ENCODE results near the gene ROBO1. TPM values are rescaled to one million over a fixed set of nuclear protein-coding genes. Genes with fewer than 3 reads are reported as not detected.

Gene ROBO1
- total RNA-seq, 1 donor from 2014 or later, result 13.4 TPM

GRCh38 chr3:79390352-79390751 lies 377.4 kb downstream of the ROBO1 start:
- no peak for DNase-seq (ENCODE audit: low spot score in 2 of 2)
- no peaks in the 10 kb centered on the region for H3K36me3 ChIP-seq
- H3K4me3 ChIP-seq, result no peak overlapping the region
- H3K27me3 ChIP-seq, result no peaks in the 10 kb centered on the region
- H3K4me1 ChIP-seq, result no peaks in the 10 kb centered on the region
- H3K27ac ChIP-seq, result no peak overlapping the region
- H3K9me3 ChIP-seq, result no peaks in the 10 kb centered on the region
- TF ChIP-seq CTCF (IDR thresholded peaks at IDR 0.05), result no peak
- intact Hi-C loops (cut with DNase I), result no loop called here

DNA sequence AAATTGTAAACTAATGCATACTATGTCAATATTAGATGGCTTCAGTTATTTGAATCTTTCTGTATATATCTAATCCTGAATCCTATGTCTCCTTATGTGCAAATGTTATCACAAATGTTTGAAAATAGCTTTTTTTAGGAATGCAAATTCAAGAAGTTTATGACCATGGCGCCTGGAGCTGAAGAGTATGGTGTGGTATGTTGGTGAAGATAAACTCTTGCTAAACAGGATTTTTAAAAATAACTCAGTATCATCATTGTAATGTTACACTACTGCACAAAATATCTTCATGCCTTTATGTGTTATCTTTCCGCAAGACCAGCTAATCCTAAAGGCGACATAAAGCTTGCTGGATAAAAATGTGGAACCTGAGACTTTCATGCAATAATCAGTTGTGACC lies 382.6 kb downstream of the ROBO1 start:
- no peak for DNase-seq (ENCODE audit: low spot score in 2 of 2)
- H3K27ac ChIP-seq, result no peak overlapping the region
- H3K4me1 ChIP-seq, result no peaks in the 10 kb centered on the region
- H3K4me3 ChIP-seq, result no peak overlapping the region
- H3K36me3 ChIP-seq, result no peaks in the 10 kb centered on the region
- no peaks in the 10 kb centered on the region for H3K9me3 ChIP-seq
- intact Hi-C loops (cut with DNase I), result no loop called here
- no peak for TF ChIP-seq CTCF (IDR thresholded peaks at IDR 0.05)
- H3K27me3 ChIP-seq, result no peaks in the 10 kb centered on the region

GRCh38 chr3:79383402-79384012 lies 384.3 kb downstream of the ROBO1 start:
- Histone ChIP-seq H3K4me3 (no peak overlapping the region), H3K27me3 (no peaks in the 10 kb centered on the region), H3K9me3 (no peaks in the 10 kb centered on the region), H3K4me1 (no peaks in the 10 kb centered on the region), H3K36me3 (no peaks in the 10 kb centered on the region), H3K27ac (no peak overlapping the region)
- DNase-seq (ENCODE audit: low spot score in 2 of 2), result no peak
- intact Hi-C loops (cut with DNase I), result no loop called here
- TF ChIP-seq CTCF (IDR thresholded peaks at IDR 0.05), result no peak

DNA sequence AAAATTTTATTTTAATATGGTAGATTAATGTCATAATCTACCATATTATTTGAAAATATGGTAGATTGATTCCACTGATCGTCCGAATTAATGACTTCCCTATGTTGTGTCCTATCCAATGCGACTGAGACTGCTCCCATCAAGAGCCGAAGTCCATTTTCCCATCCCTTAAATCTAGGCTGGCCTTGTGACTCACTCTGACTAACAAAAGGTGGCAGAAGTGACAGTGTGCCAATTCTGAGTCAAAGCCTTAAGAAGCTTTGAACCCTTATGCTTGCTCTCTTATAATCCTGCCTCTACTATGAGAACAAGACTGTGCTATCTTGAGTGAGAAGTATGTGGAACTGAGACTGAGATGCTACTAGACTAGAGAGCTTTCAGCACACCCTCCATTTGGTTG lies 387.2 kb downstream of the ROBO1 start:
- H3K27me3 ChIP-seq, result no peaks in the 10 kb centered on the region
- no peak for TF ChIP-seq CTCF (IDR thresholded peaks at IDR 0.05)
- no peak for DNase-seq (ENCODE audit: low spot score in 2 of 2)
- H3K9me3 ChIP-seq, result no peaks in the 10 kb centered on the region
- H3K27ac ChIP-seq, result no peak overlapping the region
- intact Hi-C loops (cut with DNase I), result no loop called here
- H3K4me3 ChIP-seq, result no peak overlapping the region
- no peaks in the 10 kb centered on the region for H3K4me1 ChIP-seq
- no peaks in the 10 kb centered on the region for H3K36me3 ChIP-seq

GRCh38 chr3:79378064-79378463 lies 389.7 kb downstream of the ROBO1 start:
- no peak for TF ChIP-seq CTCF (IDR thresholded peaks at IDR 0.05)
- H3K27me3 ChIP-seq, result no peaks in the 10 kb centered on the region
- H3K4me1 ChIP-seq, result no peaks in the 10 kb centered on the region
- H3K36me3 ChIP-seq, result no peaks in the 10 kb centered on the region
- no peak overlapping the region for H3K27ac ChIP-seq
- intact Hi-C loops (cut with DNase I), result no loop called here
- no peak for DNase-seq (ENCODE audit: low spot score in 2 of 2)
- no peak overlapping the region for H3K4me3 ChIP-seq
- no peaks in the 10 kb centered on the region for H3K9me3 ChIP-seq

DNA sequence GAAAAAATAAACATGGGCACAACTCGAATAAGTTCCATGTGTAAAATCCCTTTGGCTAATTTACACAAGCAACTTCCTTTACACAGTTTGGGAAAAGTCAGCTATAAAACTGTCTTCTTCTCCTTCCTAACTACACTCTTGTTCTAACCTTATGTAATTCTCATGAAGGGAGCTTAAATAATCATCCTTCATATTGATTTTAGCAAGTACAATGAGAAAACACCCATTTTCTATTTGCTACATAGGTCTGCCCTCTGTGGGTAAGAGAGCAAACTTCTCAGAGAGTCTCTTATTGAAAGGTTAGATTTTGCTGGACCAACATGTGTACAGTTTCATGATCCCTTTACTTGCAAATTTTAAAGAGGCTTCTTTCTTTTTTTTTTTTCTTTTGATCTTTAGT lies 398.5 kb downstream of the ROBO1 start:
- H3K4me3 ChIP-seq, result no peak overlapping the region
- TF ChIP-seq CTCF (IDR thresholded peaks at IDR 0.05), result no peak
- DNase-seq (ENCODE audit: low spot score in 2 of 2), result no peak
- no peaks in the 10 kb centered on the region for H3K27me3 ChIP-seq
- H3K27ac ChIP-seq, result no peak overlapping the region
- no peaks in the 10 kb centered on the region for H3K9me3 ChIP-seq
- intact Hi-C loops (cut with DNase I), result loop anchor here (10.0 kb wide), 1 partner anchor 705 kb away; no protein-coding TSS in a partner anchor
- no peaks in the 10 kb centered on the region for H3K4me1 ChIP-seq
- no peaks in the 10 kb centered on the region for H3K36me3 ChIP-seq

Measured in ascending aorta (tissue), 2 donors.